AG04450 (cell line): ENCODE measurements around the gene NEK7. TPM values are rescaled to one million over a fixed set of nuclear protein-coding genes. Genes with fewer than 3 reads are reported as not detected.

ENCODE experiments used
- CTCF ChIA-PET: fragments of 300-600, 350-600 bp; formaldehyde crosslinking; extraction: SDS; loops from one replicate; lab custom pipeline; 2022; ENCODE audit warnings: antibody characterized with exemption, inconsistent platforms; lab: Charles Lee
- POLR2A ChIA-PET: fragments of 350-600 bp; formaldehyde crosslinking; extraction: SDS; loops from one replicate; lab custom pipeline; 2021; ENCODE audit warnings: antibody characterized with exemption, inconsistent platforms; lab: Yijun Ruan, JAX
- DNase-seq: peaks from one replicate; pipeline ENCODE4 v3.0.0-alpha.2; 2011; ENCODE audit warnings: low read depth, low spot score
- H3K27ac ChIP-seq: one replicate; pipeline ENCODE4 v1.5.1; 2012; ENCODE audit warnings: low read depth, low read length, control low read depth
- H3K27me3 ChIP-seq: one replicate; pipeline ENCODE4 v1.6.0; 2012; ENCODE audit warnings: low read length; ENCODE audit not compliant: control insufficient read depth, insufficient read depth
- H3K4me3 ChIP-seq: 2 replicates; pipeline ENCODE4 v1.5.1; 2011; ENCODE audit warnings: mild to moderate bottlenecking, low read depth, low read length, control low read depth
- H3K9me3 ChIP-seq: 2 replicates; pipeline ENCODE4 v1.5.1; 2012; ENCODE audit warnings: low read length; ENCODE audit not compliant: control insufficient read depth, insufficient read depth
- polyA plus RNA-seq: library from polyadenylated mRNA; depleted of rRNA; stranded (reverse); fragments of >200 nt; gene quantifications from 2 replicates; pipeline ENCODE4 v1.2.3, GENCODE V29; 2011
- TF ChIP-seq, protein P1 (sequence below): IDR thresholded peaks from 2 replicates; pipeline ENCODE4 v1.5.1; 2011; ENCODE audit warnings: low read depth, low read length, control low read depth, inconsistent platforms

Gene NEK7
- polyA plus RNA-seq, 1 experiment, result 147 TPM

GRCh38 chr1:198157241-198157846 lies 546 bp downstream of the NEK7 start:
- TF ChIP-seq, protein P1, sequence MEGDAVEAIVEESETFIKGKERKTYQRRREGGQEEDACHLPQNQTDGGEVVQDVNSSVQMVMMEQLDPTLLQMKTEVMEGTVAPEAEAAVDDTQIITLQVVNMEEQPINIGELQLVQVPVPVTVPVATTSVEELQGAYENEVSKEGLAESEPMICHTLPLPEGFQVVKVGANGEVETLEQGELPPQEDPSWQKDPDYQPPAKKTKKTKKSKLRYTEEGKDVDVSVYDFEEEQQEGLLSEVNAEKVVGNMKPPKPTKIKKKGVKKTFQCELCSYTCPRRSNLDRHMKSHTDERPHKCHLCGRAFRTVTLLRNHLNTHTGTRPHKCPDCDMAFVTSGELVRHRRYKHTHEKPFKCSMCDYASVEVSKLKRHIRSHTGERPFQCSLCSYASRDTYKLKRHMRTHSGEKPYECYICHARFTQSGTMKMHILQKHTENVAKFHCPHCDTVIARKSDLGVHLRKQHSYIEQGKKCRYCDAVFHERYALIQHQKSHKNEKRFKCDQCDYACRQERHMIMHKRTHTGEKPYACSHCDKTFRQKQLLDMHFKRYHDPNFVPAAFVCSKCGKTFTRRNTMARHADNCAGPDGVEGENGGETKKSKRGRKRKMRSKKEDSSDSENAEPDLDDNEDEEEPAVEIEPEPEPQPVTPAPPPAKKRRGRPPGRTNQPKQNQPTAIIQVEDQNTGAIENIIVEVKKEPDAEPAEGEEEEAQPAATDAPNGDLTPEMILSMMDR, result no peak
- DNase-seq, result peak; percentile 82
- H3K27me3 ChIP-seq, result no peaks in the 10 kb centered on the region
- peak overlapping the region; percentile 73 for H3K27ac ChIP-seq
- H3K4me3 ChIP-seq, result peak overlapping the region; percentile 88
- ChIA-PET POLR2A (interaction anchor here (1.0 kb wide), 2 partner anchors 18 to 131 kb away, joined by 3 to 4 read pairs; no protein-coding TSS in a partner anchor), CTCF (interaction anchor here (1.0 to 1.6 kb wide), 6 partner anchors 17 to 529 kb away, joined by 3 to 5 read pairs (median 3); no protein-coding TSS in a partner anchor)
- H3K9me3 ChIP-seq, result no peaks in the 10 kb centered on the region

GRCh38 chr1:198157847-198158725 lies 1.3 kb downstream of the NEK7 start:
- no peaks in the 10 kb centered on the region for H3K27me3 ChIP-seq
- no peaks in the 10 kb centered on the region for H3K9me3 ChIP-seq
- TF ChIP-seq, protein P1, result no peak
- DNase-seq, result no peak
- CTCF ChIA-PET, result interaction anchor here (0.6 to 1.6 kb wide), 6 partner anchors 70 to 528 kb away, joined by 3 to 4 read pairs (median 3); no protein-coding TSS in a partner anchor
- H3K4me3 ChIP-seq, result peak overlapping the region; percentile 88
- peak overlapping the region; percentile 79 for H3K27ac ChIP-seq
- POLR2A ChIA-PET, result interaction anchor here (0.7 to 1.0 kb wide), 3 partner anchors 35 to 183 kb away, joined by 3 read pairs; no protein-coding TSS in a partner anchor

DNA sequence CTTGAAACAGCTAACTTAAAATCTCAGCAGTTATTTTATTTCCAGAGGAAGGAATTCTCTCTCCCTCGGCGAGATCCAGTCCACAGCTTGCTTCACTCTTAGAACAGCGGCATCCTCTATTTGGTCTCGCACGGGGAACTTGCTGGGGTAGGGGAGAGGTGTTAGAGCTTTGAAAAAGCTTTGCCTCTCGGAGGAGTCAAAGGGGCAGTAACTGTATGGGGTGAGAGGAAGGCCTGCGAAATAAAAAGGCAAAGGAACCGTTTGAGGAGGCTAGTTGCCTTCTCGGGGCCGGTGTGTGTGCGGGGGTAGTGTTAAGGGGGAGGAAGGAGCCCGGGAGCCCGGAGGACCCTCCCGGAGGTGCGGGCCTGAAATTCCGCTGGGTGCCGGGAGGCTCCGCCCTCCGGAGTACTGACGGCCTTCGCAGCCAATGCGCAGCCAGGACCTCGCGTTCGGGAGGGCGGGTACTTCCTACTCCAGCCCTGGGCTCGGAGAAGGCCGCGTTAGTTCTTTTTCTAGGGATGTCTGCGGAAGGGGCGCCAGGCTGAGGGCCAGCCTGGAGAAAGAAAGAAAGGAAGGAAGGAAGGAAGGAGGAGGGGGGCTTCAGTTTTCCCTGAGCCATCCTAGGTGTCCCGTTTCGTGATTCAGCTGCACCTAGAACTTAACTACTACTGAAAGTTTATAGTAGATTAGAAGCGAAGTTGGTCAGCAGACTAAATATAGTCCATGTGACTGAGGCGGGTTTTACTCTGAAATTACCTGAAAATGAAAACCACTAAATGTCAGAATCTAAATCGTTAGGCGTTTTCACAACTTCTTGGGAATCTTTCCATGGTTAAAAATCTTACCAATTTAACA lies 2.2 kb downstream of the NEK7 start:
- TF ChIP-seq, protein P1, result no peak
- DNase-seq, result no peak
- Histone ChIP-seq H3K27me3 (no peaks in the 10 kb centered on the region), H3K27ac (peak overlapping the region; percentile 79), H3K4me3 (peak overlapping the region; percentile 88), H3K9me3 (no peaks in the 10 kb centered on the region)
- ChIA-PET POLR2A (interaction anchor here (0.7 to 1.0 kb wide), 3 partner anchors 36 to 184 kb away, joined by 3 read pairs; no protein-coding TSS in a partner anchor), CTCF (interaction anchor here (0.6 to 1.6 kb wide), 6 partner anchors 71 to 527 kb away, joined by 3 to 4 read pairs (median 3); no protein-coding TSS in a partner anchor)

DNA sequence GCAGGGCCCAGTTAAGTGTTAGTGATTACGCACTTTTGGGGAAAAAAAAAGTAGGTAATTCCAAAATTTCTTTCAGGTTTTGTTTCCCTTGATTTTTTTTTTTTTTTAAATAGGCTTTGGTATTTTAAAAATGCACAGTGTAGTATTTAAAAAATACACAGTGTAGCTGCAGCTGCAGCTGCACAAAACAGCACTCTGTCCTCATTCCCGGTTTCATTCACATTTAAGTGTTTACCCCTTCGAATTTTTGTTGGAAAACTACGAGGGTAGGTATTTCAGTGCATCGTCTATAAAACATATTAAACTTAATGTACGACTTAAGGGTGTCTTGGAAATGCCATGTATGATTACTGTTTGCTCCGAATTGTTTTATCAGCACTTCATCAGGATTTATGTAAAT lies 3.4 kb downstream of the NEK7 start:
- Histone ChIP-seq H3K9me3 (no peaks in the 10 kb centered on the region), H3K27me3 (no peaks in the 10 kb centered on the region), H3K4me3 (peak overlapping the region; percentile 31), H3K27ac (no peak overlapping the region)
- TF ChIP-seq, protein P1, result no peak
- no peak for DNase-seq
- POLR2A ChIA-PET, result interaction anchor here (0.6 kb wide), 1 partner anchor 336 kb away, joined by 3 read pairs; no protein-coding TSS in a partner anchor
- CTCF ChIA-PET, result interaction anchor here (0.7 kb wide), 1 partner anchor 73 kb away, joined by 3 read pairs; no protein-coding TSS in a partner anchor
